Measurements from ENCODE around the gene CSPG4. TPM values are rescaled to one million over a fixed set of nuclear protein-coding genes. Genes with fewer than 3 reads are reported as not detected.
A peak's percentile ranks its signal among the peaks of the same experiment; 100 is the strongest.
"Not testable (repeated sequence)": the region's sequence is repeated elsewhere in the genome, so short reads cannot be mapped to it uniquely, and the experiment has no call there.

Gene CSPG4
- total RNA-seq, 1 experiment from 2014 or later, result 2.0 TPM

GRCh38 chr15:75760704-75761435, 48.2 kb upstream of the CSPG4 start:
- no peak overlapping the region for H2BK20ac ChIP-seq (ENCODE audit: low read depth, low read length, poor library complexity, severe bottlenecking)
- no peak overlapping the region for H3K56ac ChIP-seq (ENCODE audit: insufficient read length, low read depth, low read length)
- no peak overlapping the region for H3K4ac ChIP-seq (ENCODE audit: low read depth, low read length)
- no peaks in the 10 kb centered on the region for H3K36me3 Mint-ChIP-seq (ENCODE audit: insufficient read depth in 1 of 3, low read depth in 3 of 3)
- H3K27me3 Mint-ChIP-seq (ENCODE audit: low read depth), result no peaks in the 10 kb centered on the region; the same call in 1 of the 2 replicates
- no peak overlapping the region for H3K14ac ChIP-seq (ENCODE audit: insufficient read depth, low read length)
- no peak overlapping the region for H4K5ac ChIP-seq (ENCODE audit: insufficient read length, low read depth, low read length)
- H3K4me2 ChIP-seq (ENCODE audit: insufficient read depth, insufficient read length, low read length), result no peak overlapping the region
- no peaks in the 10 kb centered on the region for H3K79me2 ChIP-seq (ENCODE audit: insufficient read depth, low read length)
- H2AFZ ChIP-seq (ENCODE audit: low read length), result no peak overlapping the region
- no peak overlapping the region for H3K4me3 Mint-ChIP-seq
- H3K18ac ChIP-seq (ENCODE audit: insufficient read length, low read depth, low read length), result no peak overlapping the region
- no peak overlapping the region for H2BK15ac ChIP-seq (ENCODE audit: low read depth, low read length)
- H3K79me1 ChIP-seq (ENCODE audit: insufficient read depth, low read depth, low read length, poor library complexity, severe bottlenecking), result no peaks in the 10 kb centered on the region
- H2BK120ac ChIP-seq (ENCODE audit: low read depth, low read length, poor library complexity, severe bottlenecking), result no peak overlapping the region
- H3K4me1 ChIP-seq (ENCODE audit: insufficient read depth, low read length), result no peaks in the 10 kb centered on the region; the same call in 1 of the 2 replicates
- no peak overlapping the region for H2AK5ac ChIP-seq (ENCODE audit: insufficient read length, low read length)
- H3K9me3 ChIP-seq (ENCODE audit: control insufficient read depth, low read depth, low read length), result no peaks in the 10 kb centered on the region
- no peak for TF ChIP-seq CTCF (conservative IDR thresholded peaks at IDR 0.05)
- no peaks in the 10 kb centered on the region for H3K27me3 ChIP-seq (ENCODE audit: insufficient read depth, low read length)
- no peak overlapping the region for H4K91ac ChIP-seq (ENCODE audit: insufficient read length, low read depth, low read length)
- no peak for DNase-seq
- no peak overlapping the region for H2BK12ac ChIP-seq (ENCODE audit: insufficient read length, low read depth, low read length)
- peaks cover 7% of the 10 kb centered on the region for H3K23me2 ChIP-seq (ENCODE audit: insufficient read length, low read depth, low read length, poor library complexity, severe bottlenecking)
- H3K27ac ChIP-seq (ENCODE audit: insufficient read length, low read depth, low read length), result no peak overlapping the region
- H3K9ac ChIP-seq (ENCODE audit: extremely low read depth, insufficient read length, low read length), result no peak overlapping the region
- no CpG with 5 or more reads among the region's 14 CpGs for WGBS (ENCODE audit: extremely low coverage, insufficient read length, low lambda C conversion rate)
- no peaks in the 10 kb centered on the region for H4K20me1 ChIP-seq (ENCODE audit: control insufficient read depth, insufficient read depth, insufficient read length)
- no peak overlapping the region for H4K8ac ChIP-seq (replicated peaks; ENCODE audit: insufficient read length, low read depth, low read length)
- peak overlapping the region in 2 of 3 experiments; percentile 2 to 32; a peak in 2 of 7 replicates for H3K27ac Mint-ChIP-seq
- peaks cover 22 to 27% of the 10 kb centered on the region in 2 experiments for H3K4me1 Mint-ChIP-seq
- no peak overlapping the region for H2BK5ac ChIP-seq (ENCODE audit: insufficient read length, low read length)
- H3K23ac ChIP-seq (ENCODE audit: insufficient read length, low read depth, low read length), result no peak overlapping the region
- H3K9me3 Mint-ChIP-seq, result no peaks in the 10 kb centered on the region
- no peak overlapping the region for H3T11ph ChIP-seq (ENCODE audit: low read length)

- not testable (repeated sequence) for H3K4me3 Mint-ChIP-seq; H3K9me3 ChIP-seq (ENCODE audit: control insufficient read depth, low read depth, low read length)
Measured at GRCh38 chr15:75760131-75760520, 47.5 kb upstream of the CSPG4 start.

More at GRCh38 chr15:75760131-75760520, 47.5 kb upstream of the CSPG4 start:
- H3K4me2 ChIP-seq (ENCODE audit: insufficient read depth, insufficient read length, low read length); H3K9me3 Mint-ChIP-seq; H3K36me3 Mint-ChIP-seq (ENCODE audit: insufficient read depth in 1 of 3, low read depth in 3 of 3); H3T11ph ChIP-seq (ENCODE audit: low read length); H3K9ac ChIP-seq (ENCODE audit: extremely low read depth, insufficient read length, low read length); H2BK120ac ChIP-seq (ENCODE audit: low read depth, low read length, poor library complexity, severe bottlenecking); H4K8ac ChIP-seq (replicated peaks; ENCODE audit: insufficient read length, low read depth, low read length); H3K79me1 ChIP-seq (ENCODE audit: insufficient read depth, low read depth, low read length, poor library complexity, severe bottlenecking); H3K23me2 ChIP-seq (ENCODE audit: insufficient read length, low read depth, low read length, poor library complexity, severe bottlenecking); H3K4ac ChIP-seq (ENCODE audit: low read depth, low read length); H3K56ac ChIP-seq (ENCODE audit: insufficient read length, low read depth, low read length); H2BK12ac ChIP-seq (ENCODE audit: insufficient read length, low read depth, low read length); H2AK5ac ChIP-seq (ENCODE audit: insufficient read length, low read length); H2BK20ac ChIP-seq (ENCODE audit: low read depth, low read length, poor library complexity, severe bottlenecking); H3K27me3 ChIP-seq (ENCODE audit: insufficient read depth, low read length); H3K23ac ChIP-seq (ENCODE audit: insufficient read length, low read depth, low read length); H3K27me3 Mint-ChIP-seq (ENCODE audit: low read depth); H3K4me1 ChIP-seq (ENCODE audit: insufficient read depth, low read length); H2BK5ac ChIP-seq (ENCODE audit: insufficient read length, low read length); H3K79me2 ChIP-seq (ENCODE audit: insufficient read depth, low read length); H4K5ac ChIP-seq (ENCODE audit: insufficient read length, low read depth, low read length); H2BK15ac ChIP-seq (ENCODE audit: low read depth, low read length); H4K20me1 ChIP-seq (ENCODE audit: control insufficient read depth, insufficient read depth, insufficient read length); H3K18ac ChIP-seq (ENCODE audit: insufficient read length, low read depth, low read length); H3K14ac ChIP-seq (ENCODE audit: insufficient read depth, low read length); H2AFZ ChIP-seq (ENCODE audit: low read length); H3K27ac ChIP-seq (ENCODE audit: insufficient read length, low read depth, low read length); H4K91ac ChIP-seq (ENCODE audit: insufficient read length, low read depth, low read length); DNase-seq: not testable (repeated sequence)
- Mint-ChIP-seq H3K4me1 (peaks cover 22 to 27% of the 10 kb centered on the region in 2 experiments), H3K27ac (peak overlapping the region in 1 of 3 experiments; percentile 2; a peak in 1 of 7 replicates)
- WGBS (ENCODE audit: extremely low coverage, insufficient read length, low lambda C conversion rate), result no CpG with 5 or more reads among the region's 7 CpGs

Measured in H9 (cell line).